H9 (cell line): ENCODE data around the gene LTB4R2. TPM values are rescaled to one million over a fixed set of nuclear protein-coding genes. Genes with fewer than 3 reads are reported as not detected.

Experiments
- DNase-seq: peaks from one replicate; pipeline ENCODE4 v3.0.0-alpha.2; 2017
- H2AFZ ChIP-seq: one replicate; pipeline ENCODE4 v1.6.1; 2013; ENCODE audit warnings: mild to moderate bottlenecking, low read length, control low read depth, moderate library complexity
- H2AK5ac ChIP-seq: 2 replicates; pipeline ENCODE4 v1.6.1; 2013; ENCODE audit warnings: low read length, control low read depth, mixed read lengths; ENCODE audit not compliant: insufficient read length
- H2BK120ac ChIP-seq: one replicate; pipeline ENCODE4 v1.6.1; 2013; ENCODE audit warnings: low read depth, mild to moderate bottlenecking, low read length, control low read depth, inconsistent platforms; ENCODE audit not compliant: poor library complexity, severe bottlenecking
- H2BK12ac ChIP-seq: 2 replicates; pipeline ENCODE4 v1.6.1; 2013; ENCODE audit warnings: low read length, control low read depth, mixed read lengths, low read depth; ENCODE audit not compliant: insufficient read length
- H2BK15ac ChIP-seq: 2 replicates; pipeline ENCODE4 v1.6.1; 2013; ENCODE audit warnings: low read depth, low read length, control low read depth
- H2BK20ac ChIP-seq: one replicate; pipeline ENCODE4 v1.6.1; 2013; ENCODE audit warnings: low read depth, mild to moderate bottlenecking, low read length, control low read depth, inconsistent platforms; ENCODE audit not compliant: poor library complexity, severe bottlenecking
- H2BK5ac ChIP-seq: 2 replicates; pipeline ENCODE4 v1.6.1; 2013; ENCODE audit warnings: low read length, control low read depth, mixed read lengths; ENCODE audit not compliant: insufficient read length
- H3K14ac ChIP-seq: 2 replicates; pipeline ENCODE4 v1.6.1; 2013; ENCODE audit warnings: low read length, control low read depth; ENCODE audit not compliant: insufficient read depth
- H3K18ac ChIP-seq: 2 replicates; pipeline ENCODE4 v1.6.1; 2013; ENCODE audit warnings: low read depth, mild to moderate bottlenecking, mixed read lengths, low read length, control low read depth; ENCODE audit not compliant: insufficient read length
- H3K23ac ChIP-seq: 2 replicates; pipeline ENCODE4 v1.6.1; 2013; ENCODE audit warnings: low read length, control low read depth, mixed read lengths, low read depth; ENCODE audit not compliant: insufficient read length
- H3K23me2 ChIP-seq: 2 replicates; pipeline ENCODE4 v1.6.1; 2013; ENCODE audit warnings: low read depth, mild to moderate bottlenecking, mixed read lengths, low read length, control low read depth; ENCODE audit not compliant: insufficient read length, poor library complexity, severe bottlenecking
- H3K27ac ChIP-seq: 2 replicates; pipeline ENCODE4 v1.5.1; 2013; ENCODE audit warnings: low read length, control low read depth, mixed read lengths, low read depth; ENCODE audit not compliant: insufficient read length
- H3K27me3 ChIP-seq: 2 replicates; pipeline ENCODE4 v1.6.1; 2013; ENCODE audit warnings: low read length, control low read depth, inconsistent platforms; ENCODE audit not compliant: insufficient read depth
- H3K4ac ChIP-seq: 2 replicates; pipeline ENCODE4 v1.6.1; 2013; ENCODE audit warnings: low read depth, mild to moderate bottlenecking, control low read depth, inconsistent platforms, low read length, moderate library complexity
- H3K4me1 ChIP-seq: 2 replicates; pipeline ENCODE4 v1.6.1; 2013; ENCODE audit warnings: low read length, control low read depth, inconsistent platforms; ENCODE audit not compliant: insufficient read depth
- H3K4me2 ChIP-seq: 2 replicates; pipeline ENCODE4 v1.6.1; 2013; ENCODE audit warnings: low read length, control low read depth, mixed read lengths; ENCODE audit not compliant: insufficient read length, insufficient read depth
- H3K56ac ChIP-seq: 2 replicates; pipeline ENCODE4 v1.6.1; 2013; ENCODE audit warnings: low read depth, mild to moderate bottlenecking, mixed read lengths, low read length, control low read depth; ENCODE audit not compliant: insufficient read length
- H3K79me1 ChIP-seq: 2 replicates; pipeline ENCODE4 v1.6.1; 2013; ENCODE audit warnings: low read depth, mild to moderate bottlenecking, moderate library complexity, low read length, control low read depth, inconsistent platforms; ENCODE audit not compliant: insufficient read depth, poor library complexity, severe bottlenecking
- H3K79me2 ChIP-seq: 2 replicates; pipeline ENCODE4 v1.6.1; 2013; ENCODE audit warnings: low read length, control low read depth, inconsistent platforms; ENCODE audit not compliant: insufficient read depth
- H3K9ac ChIP-seq: 2 replicates; pipeline ENCODE4 v1.6.1; 2013; ENCODE audit warnings: low read length, control low read depth, mixed read lengths; ENCODE audit not compliant: insufficient read length; ENCODE audit errors: extremely low read depth
- H3K9me3 ChIP-seq: one replicate; pipeline ENCODE4 v1.6.1; 2013; ENCODE audit warnings: low read depth, low read length, inconsistent platforms; ENCODE audit not compliant: control insufficient read depth
- H3T11ph ChIP-seq: one replicate; pipeline ENCODE4 v1.6.1; 2013; ENCODE audit warnings: mild to moderate bottlenecking, low read length, control low read depth, inconsistent platforms
- H4K20me1 ChIP-seq: one replicate; pipeline ENCODE4 v1.6.1; 2013; ENCODE audit not compliant: control insufficient read depth, insufficient read length, insufficient read depth
- H4K5ac ChIP-seq: 2 replicates; pipeline ENCODE4 v1.6.1; 2013; ENCODE audit warnings: low read depth, mild to moderate bottlenecking, mixed read lengths, low read length, control low read depth; ENCODE audit not compliant: insufficient read length
- H4K8ac ChIP-seq: replicated peaks from 2 replicates; pipeline ENCODE4 v1.6.1; 2013; ENCODE audit warnings: low read length, control low read depth, mixed read lengths, low read depth; ENCODE audit not compliant: insufficient read length
- H4K91ac ChIP-seq: 2 replicates; pipeline ENCODE4 v1.6.1; 2013; ENCODE audit warnings: low read depth, mild to moderate bottlenecking, moderate library complexity, mixed read lengths, low read length, control low read depth; ENCODE audit not compliant: insufficient read length
- H3K27ac Mint-ChIP-seq, 3 experiments: 2 replicates in 2 of 3; 3 replicates in 1 of 3; pipeline ENCODE4 v1.8.0; 2020 to 2021; ENCODE audit warnings: mixed read lengths in 3 of 3, mild to moderate bottlenecking in 1 of 3, moderate library complexity in 1 of 3
- H3K27me3 Mint-ChIP-seq: 2 replicates; pipeline ENCODE4 v1.8.0; 2021; ENCODE audit warnings: low read depth, mild to moderate bottlenecking, moderate library complexity, mixed read lengths
- H3K36me3 Mint-ChIP-seq, 3 experiments: 2 replicates in 2 of 3; 3 replicates in 1 of 3; pipeline ENCODE4 v1.8.0; 2020 to 2021; ENCODE audit warnings: low read depth in 3 of 3, mixed read lengths in 3 of 3; ENCODE audit not compliant: insufficient read depth in 1 of 3
- H3K4me1 Mint-ChIP-seq, 2 experiments: 2 replicates each; pipeline ENCODE4 v1.8.0; 2020; ENCODE audit warnings: mixed read lengths in 2 of 2
- H3K4me3 Mint-ChIP-seq, 2 experiments: 2 replicates in 1 of 2; 3 replicates in 1 of 2; pipeline ENCODE4 v1.8.0; 2020 to 2021; ENCODE audit warnings: mild to moderate bottlenecking in 2 of 2, mixed read lengths in 2 of 2, moderate library complexity in 1 of 2
- H3K9me3 Mint-ChIP-seq, 2 experiments: 2 replicates in 1 of 2; 3 replicates in 1 of 2; pipeline ENCODE4 v1.8.0; 2020; ENCODE audit warnings: mild to moderate bottlenecking in 2 of 2, mixed read lengths in 2 of 2, moderate library complexity in 1 of 2
- WGBS: extraction: QIAGEN DNeasy Blood & Tissue Kit; methylation state at CpG from one replicate; pipeline ENCODE4 v1.1.7; 2013; ENCODE audit warnings: missing lambda C conversion rate, low lambda C conversion rate, mixed read lengths; ENCODE audit not compliant: insufficient read length; ENCODE audit errors: extremely low coverage; 5-methylcytosine and 5-hydroxymethylcytosine counted together
- total RNA-seq: library from RNA; stranded (reverse); gene quantifications from 2 replicates; pipeline ENCODE4 v1.2.1, GENCODE V29; 2021
- TF ChIP-seq, protein P1 (sequence below): fragments of 200-600 bp; sonication (generic); conservative IDR thresholded peaks from 3 replicates; pipeline ENCODE4 v1.8.0; 2021; ENCODE audit warnings: antibody characterized with exemption, mild to moderate bottlenecking

Gene LTB4R2
- total RNA-seq, 1 experiment from 2014 or later: 13.4 TPM

GRCh38 chr14:24332268-24332993 is 22.5 kb downstream of the LTB4R2 start:
- TF ChIP-seq, protein P1, sequence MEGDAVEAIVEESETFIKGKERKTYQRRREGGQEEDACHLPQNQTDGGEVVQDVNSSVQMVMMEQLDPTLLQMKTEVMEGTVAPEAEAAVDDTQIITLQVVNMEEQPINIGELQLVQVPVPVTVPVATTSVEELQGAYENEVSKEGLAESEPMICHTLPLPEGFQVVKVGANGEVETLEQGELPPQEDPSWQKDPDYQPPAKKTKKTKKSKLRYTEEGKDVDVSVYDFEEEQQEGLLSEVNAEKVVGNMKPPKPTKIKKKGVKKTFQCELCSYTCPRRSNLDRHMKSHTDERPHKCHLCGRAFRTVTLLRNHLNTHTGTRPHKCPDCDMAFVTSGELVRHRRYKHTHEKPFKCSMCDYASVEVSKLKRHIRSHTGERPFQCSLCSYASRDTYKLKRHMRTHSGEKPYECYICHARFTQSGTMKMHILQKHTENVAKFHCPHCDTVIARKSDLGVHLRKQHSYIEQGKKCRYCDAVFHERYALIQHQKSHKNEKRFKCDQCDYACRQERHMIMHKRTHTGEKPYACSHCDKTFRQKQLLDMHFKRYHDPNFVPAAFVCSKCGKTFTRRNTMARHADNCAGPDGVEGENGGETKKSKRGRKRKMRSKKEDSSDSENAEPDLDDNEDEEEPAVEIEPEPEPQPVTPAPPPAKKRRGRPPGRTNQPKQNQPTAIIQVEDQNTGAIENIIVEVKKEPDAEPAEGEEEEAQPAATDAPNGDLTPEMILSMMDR: peak; percentile 77
- Histone ChIP-seq H3K79me2 (no peaks in the 10 kb centered on the region), H2BK5ac (no peak overlapping the region), H3K27ac (no peak overlapping the region), H3T11ph (no peak overlapping the region), H4K91ac (no peak overlapping the region), H2AK5ac (no peak overlapping the region), H3K27me3 (peaks cover 35% of the 10 kb centered on the region), H3K4ac (no peak overlapping the region), H3K18ac (peak overlapping the region; percentile 56), H3K56ac (no peak overlapping the region), H3K79me1 (no peaks in the 10 kb centered on the region), H3K4me1 (no peaks in the 10 kb centered on the region; the same call in 1 of the 2 replicates), H2BK120ac (no peak overlapping the region), H4K20me1 (no peaks in the 10 kb centered on the region), H3K23ac (no peak overlapping the region), H4K5ac (no peak overlapping the region), H2BK15ac (no peak overlapping the region), H3K9me3 (no peaks in the 10 kb centered on the region), H2BK12ac (no peak overlapping the region), H2BK20ac (no peak overlapping the region), H3K14ac (peak overlapping the region; percentile 18; the same call in 1 of the 2 replicates), H4K8ac (no peak overlapping the region), H3K9ac (no peak overlapping the region), H2AFZ (peak overlapping the region; percentile 17), H3K23me2 (peaks cover 20% of the 10 kb centered on the region), H3K4me2 (peak overlapping the region; percentile 85)
- Mint-ChIP-seq H3K36me3 (no peaks in the 10 kb centered on the region; a peak in 1 of 7 replicates), H3K4me1 (peaks cover 20 to 33% of the 10 kb centered on the region in 2 experiments), H3K4me3 (peak overlapping the region; percentile 60 to 91), H3K9me3 (peaks cover 0 to 2% of the 10 kb centered on the region in 2 experiments; a peak in 4 of 5 replicates), H3K27me3 (peaks cover 92% of the 10 kb centered on the region), H3K27ac (no peak overlapping the region)
- peak; percentile 90 for DNase-seq
- no CpG with 5 or more reads among the region's 56 CpGs for WGBS
